ENCODE results near the gene MPO.

The MPO gene

DNA sequence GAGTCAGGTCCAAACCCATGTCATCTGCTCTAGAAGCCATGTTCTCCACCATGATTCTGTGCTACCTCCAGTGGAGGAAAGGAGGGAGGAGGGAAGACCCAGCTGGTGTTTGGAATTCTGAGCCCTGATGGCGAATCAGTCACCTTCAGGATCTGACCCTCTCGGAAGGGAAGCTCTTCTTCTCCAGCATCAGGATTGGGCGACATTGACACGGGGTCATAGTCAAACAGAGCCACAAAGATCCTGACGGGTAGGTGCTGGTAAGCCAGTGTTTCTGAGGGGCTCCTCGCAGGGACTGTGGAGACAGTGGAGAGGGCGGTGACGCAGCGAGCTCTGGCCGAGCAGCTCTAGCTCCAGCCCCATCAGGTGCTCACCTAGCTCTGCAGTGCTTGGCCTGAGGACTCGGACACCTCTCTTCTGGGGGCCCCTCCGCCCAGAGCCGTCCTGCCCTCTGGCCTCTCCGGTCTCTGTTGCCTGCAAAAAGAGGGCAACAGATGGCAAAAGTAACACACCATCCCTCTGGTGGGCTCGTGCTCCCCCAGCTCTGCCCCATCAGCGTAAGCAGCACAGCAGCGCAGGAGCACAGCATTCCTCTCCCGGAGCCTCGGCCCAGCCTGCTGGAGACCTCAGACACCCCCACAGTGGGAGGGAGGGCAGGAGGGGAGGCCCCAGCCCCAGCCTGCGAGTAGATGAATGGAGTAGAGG, 26.9 kb upstream of the MPO start:
- in situ Hi-C loops (cut with HindIII; ENCODE audit: low sequenced_read_pairs) = no loop called here

DNA sequence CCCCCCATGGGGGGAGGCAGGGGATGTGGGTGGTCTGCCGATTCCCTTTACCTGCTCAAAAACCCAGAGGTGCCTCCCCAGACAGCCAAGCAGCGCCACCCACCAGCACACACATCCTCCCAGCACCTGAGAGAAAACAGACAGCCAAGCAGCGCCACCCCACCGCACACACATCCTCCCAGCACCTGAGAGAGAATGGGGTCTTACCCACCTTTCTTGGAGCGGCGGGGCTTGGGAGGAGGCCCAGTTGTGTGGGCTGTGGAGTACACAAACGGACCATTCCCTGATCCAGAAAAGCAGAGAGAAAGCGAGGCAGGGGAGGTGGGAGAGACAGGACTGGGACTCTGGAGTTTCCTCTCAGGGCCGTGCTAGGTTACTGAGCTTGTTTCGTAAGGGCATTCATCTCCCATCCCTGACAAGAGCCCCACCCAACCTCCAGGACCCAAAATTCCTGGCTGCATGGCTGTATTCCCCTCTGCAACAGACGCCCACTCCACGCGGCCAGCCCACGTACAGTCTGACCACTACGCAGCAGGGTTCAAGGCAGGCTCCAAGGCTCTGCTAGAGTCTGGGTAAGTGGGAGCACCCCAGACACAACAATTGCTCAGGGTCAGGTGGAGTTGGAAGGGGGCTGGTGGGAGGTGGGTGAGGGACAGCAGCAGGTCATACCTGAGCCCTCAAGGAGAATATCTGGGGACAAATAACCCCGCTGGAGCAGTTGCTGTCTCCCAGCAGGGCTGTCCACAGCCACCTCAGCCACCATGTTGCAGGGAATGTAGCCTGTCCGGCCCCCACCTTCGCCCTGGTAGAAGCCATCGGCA, 25.6 kb upstream of the MPO start:
- in situ Hi-C loops (cut with HindIII; ENCODE audit: low sequenced_read_pairs) = no loop called here

DNA sequence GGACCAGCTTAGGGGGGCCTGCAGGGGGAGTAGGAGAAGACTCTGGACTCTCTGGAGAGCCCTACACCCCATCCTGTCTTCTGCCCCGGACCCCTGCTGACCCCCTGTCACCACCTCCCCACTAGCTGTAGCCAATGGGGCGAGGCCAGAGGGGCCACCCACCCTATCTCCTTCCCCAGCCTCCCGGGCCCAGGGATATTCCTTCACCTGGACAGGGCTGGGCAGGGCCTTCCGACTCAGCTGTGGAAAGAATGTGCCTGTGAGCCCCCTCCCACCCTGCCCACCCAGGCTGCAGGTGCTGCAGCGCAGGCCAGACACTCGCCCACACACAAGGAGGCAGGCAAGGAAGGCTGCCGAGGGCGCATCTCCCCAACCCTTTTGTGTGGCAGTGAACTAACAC, 24.9 kb upstream of the MPO start:
- in situ Hi-C loops (cut with HindIII; ENCODE audit: low sequenced_read_pairs) = no loop called here

DNA sequence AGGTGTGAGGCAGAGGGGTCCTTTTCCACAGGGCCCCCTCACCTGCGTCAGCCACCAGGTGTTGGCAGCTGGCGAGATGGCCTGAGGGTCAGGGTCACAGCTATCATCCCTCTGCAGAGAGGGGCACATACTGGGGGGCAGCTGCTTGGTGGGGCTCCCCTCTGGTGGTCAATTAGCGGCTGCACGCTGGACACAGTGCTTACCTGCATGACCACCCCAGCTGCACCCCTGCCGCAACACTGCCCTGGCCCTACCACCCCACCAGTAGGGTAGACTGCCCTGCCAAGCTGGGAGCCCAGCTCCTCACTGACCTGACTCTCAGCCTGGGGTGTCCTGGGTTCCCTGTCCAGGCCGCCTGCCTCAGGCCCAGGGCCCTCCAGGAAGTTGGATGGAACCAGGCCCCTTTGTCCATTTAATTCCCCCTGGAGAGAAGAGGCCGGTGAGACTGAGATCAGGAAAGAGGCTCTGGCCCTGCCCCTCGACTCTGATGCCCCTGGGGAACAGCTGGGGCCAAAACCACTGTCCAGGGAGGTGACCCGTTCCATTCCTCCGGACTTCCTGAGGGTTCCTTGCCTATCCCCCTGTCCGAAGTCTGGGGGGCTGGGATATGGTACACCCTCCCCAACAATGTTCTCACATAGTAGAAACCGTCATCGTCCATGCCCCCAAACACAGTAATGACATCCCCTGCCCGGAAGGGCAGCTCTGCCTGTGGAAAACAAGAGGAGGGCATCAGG, 24.2 kb upstream of the MPO start:
- in situ Hi-C loops (cut with HindIII; ENCODE audit: low sequenced_read_pairs) = no loop called here

DNA sequence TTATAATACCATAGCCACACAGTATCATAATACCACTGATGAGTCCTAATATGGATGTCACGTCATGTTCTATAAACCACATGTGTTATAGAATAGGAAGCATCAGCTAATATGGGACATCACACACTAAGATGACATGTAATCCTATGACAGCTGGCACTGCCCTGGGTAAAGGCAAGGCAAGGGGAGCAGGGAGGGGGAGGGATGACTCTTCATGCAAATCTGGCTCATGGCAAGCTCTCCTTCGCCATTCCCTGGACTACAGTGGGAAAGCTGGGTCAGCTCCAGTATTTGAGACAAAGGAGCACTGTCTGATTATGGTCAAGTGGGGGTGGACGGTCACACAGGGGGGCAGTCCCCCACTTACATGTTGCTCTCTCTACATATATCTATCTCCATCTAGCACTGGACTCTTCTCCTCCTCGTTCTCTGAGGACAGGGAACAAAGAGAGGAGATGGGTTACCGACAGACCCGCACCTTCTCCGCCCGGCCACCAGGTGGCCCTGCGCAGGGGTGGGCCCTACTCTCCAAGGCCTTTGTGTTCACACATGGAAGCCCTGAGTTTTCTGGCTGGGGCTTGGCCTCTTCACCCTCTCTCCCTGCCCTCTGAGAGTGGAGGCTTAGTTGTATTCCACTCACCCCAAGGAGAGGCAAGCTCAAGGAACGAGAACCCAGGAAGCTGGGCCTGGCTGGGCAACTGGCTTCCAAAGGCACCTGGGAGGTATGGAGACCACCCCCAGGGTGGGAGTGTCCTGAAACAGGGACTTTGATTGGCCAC, 23.4 kb upstream of the MPO start:
- in situ Hi-C loops (cut with HindIII; ENCODE audit: low sequenced_read_pairs) = no loop called here

DNA sequence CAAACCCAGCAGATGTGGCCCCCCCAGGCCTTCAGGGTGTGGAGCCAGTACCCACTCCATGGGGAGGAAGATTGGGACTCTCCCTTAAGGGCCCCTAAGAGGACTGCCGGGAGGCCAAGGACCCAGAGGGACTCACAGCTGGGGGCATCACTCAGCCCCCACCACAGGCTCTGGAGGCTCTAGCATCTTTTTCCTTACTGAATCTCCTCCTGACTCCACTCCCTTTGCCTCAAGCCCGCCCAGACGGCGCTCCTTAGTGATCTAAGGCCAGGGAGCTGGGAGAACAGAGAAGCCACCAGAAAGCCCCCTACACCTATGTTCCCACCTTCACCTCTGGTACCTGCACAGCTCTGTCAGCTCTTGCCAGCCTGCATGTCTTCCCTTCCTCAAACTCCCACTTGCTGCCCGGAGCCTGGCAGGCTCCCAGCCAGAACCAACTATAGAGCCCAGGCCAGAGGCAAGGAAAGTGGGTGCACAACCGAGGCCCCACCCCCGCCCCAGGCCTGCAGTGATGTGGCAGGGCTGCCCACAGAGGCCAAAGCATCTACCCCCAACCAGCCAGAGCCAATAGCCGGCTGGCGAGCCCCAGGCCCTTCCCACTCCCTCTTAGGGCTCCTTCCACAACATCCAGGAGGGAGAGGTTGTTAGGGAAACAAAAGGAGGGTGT, 22.3 kb upstream of the MPO start:
- in situ Hi-C loops (cut with HindIII; ENCODE audit: low sequenced_read_pairs) = no loop called here

DNA sequence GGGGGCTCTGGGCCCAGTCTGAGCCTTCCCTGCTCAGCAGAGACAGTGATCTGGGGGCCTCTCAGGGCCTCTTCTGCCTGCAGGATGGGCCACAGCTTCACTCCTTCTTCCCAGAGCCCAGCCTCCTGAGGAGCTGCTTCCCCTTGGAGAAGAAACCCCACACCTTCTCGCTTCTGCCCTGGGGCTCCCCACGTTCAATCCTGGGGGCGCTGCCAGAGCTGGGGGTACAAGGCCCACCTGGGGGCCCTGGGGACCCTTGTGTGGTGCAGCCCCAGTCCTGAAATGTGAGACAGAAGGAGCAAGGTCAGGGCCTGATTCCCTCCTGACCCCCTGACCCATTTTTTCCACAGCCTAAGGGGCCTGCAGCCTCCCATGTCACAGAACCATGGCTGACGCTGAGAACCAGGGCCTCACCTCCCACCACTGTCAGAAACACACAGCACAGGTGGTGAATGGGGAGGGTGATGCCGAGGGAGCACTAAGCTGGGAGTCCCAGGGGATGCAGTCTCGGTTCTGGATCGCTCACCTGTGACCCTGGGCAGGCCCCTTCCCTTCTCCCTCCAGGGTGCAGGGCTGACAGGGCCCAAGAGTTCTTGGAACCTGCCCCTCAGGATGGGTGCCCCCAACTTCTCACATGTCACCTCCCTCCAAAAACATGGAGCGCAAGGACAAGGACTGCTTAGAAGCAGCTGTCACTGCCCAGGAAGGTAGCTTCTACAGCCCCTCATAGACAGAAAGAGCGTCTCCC, 21.6 kb upstream of the MPO start:
- in situ Hi-C loops (cut with HindIII; ENCODE audit: low sequenced_read_pairs) = no loop called here

DNA sequence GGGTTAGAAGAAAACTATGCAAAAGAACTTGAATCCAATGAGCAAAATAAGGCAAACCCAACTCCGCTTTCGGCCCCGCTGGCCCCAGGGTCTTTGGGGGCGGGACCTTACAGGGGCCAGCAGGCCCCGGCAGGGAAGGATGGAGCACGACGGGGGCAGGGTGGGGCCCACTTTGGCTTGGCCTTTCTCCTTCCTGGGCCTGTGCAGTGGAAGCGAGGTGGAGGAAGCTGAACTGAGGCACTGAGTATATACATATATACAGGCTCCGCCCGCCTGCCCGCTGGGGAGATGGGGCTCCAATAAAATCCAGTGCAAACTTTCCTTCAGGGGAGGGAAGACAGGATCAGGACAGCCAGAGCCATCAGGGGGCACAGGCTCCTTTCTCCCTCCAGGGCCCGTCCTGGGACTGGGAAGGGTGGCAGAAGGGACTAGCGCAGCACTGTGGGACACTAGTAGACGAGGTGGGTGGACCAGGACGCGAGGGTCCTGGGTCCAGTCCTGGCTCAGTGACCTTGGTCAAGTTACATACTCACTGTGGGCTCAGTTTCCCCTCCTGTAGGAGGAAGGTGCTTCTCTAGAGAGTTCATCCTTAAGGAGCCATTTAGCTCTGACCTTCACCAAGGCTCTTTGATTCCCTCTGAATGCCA, 20.9 kb upstream of the MPO start:
- in situ Hi-C loops (cut with HindIII; ENCODE audit: low sequenced_read_pairs) = no loop called here

DNA sequence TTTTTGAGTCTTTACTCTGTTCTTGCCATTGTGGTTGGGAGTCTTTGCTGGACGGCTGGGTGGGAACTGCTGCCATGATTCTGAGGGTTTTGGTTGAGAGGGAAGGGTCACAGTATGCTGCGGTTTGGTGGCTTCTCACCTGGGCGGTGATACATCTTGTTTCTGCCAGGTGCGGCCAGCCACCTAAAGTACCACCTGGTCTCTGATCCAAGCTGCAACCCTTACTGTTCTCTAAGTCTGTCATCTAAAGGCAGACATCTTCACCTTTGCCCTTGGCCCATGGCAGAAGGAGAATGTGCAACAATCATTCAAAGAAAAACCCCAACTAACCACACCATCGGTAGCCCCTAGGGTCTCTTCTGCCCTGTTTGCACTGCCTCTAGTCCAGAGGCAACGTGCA, 19.6 kb upstream of the MPO start:
- in situ Hi-C loops (cut with HindIII; ENCODE audit: low sequenced_read_pairs) = no loop called here

DNA sequence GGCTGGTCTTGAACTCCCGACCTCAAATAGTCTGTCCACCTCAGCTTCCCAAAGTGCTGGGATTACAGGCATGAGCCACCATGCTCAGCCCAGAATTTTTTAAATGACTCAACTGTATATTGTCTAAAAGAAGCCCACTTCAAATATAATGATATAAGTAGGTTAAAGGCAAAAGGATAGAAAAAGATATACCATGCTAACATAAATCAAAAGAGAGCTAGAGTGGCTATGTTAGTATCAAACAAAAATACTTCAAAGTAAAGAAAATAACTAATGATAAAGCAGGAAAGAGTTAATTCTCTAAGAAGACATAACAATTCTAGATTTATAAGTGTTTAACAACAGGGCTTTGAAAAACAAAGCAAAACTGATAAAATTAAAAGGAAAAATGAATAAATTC, 13.3 kb upstream of the MPO start:
- in situ Hi-C loops (cut with HindIII; ENCODE audit: low sequenced_read_pairs) = no loop called here

DNA sequence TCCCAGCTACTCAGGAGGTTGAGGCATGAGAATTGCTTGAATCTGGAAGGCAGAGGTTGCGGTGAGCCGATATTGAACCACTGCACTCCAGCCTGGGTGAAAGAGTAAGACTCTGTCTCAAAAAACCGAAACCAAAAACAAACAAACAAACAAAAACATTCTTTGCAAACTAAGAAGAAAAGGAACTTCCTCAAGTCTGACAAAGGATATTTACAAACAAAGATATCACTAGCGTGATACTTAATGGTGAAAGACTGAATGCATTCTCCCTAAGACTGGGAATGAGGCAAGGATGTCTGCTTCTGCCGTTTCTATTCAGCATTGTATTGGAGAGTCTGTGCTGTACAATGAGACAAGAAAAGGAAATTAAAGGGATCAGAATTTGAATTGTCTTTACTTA, 10.5 kb upstream of the MPO start:
- in situ Hi-C loops (cut with HindIII; ENCODE audit: low sequenced_read_pairs) = no loop called here

DNA sequence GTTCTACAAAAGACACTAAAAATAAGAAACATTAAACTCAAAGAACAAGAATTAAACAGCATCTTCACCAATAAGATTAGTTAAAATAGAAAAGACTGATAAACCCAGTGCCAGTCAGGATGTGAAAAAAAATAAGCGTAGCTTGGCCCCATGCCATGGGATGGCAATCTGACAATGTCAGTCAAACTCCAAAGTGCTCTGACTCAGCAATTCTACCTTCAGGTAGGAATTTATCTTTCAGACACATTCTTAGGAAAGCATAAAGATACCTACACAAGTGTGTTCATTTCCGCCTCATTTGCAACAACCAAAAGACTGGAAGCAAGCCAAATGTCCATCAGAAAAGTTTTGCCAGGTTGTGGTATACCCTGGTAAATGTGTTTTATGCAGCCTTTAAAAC, 9.1 kb upstream of the MPO start:
- in situ Hi-C loops (cut with HindIII; ENCODE audit: low sequenced_read_pairs) = no loop called here

DNA sequence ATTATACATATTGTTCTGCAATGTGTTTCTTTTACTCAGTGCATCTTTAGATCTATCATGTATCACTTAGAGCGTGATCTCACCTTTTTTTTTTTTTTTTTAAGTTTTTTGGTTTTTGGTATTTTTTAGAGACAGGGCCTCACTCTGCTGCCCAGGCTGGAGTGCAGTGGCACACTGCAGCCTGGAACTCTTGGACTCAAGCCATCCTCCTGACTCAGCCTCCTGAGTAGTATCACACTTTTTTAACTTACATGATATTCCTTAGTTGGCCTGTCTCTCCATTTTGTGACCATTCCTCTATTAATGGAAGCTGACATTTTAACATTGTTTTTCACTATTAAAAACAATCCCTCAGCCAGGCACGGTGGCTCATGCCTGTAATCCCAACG, 4.7 kb upstream of the MPO start:
- in situ Hi-C loops (cut with HindIII; ENCODE audit: low sequenced_read_pairs) = no loop called here

DNA sequence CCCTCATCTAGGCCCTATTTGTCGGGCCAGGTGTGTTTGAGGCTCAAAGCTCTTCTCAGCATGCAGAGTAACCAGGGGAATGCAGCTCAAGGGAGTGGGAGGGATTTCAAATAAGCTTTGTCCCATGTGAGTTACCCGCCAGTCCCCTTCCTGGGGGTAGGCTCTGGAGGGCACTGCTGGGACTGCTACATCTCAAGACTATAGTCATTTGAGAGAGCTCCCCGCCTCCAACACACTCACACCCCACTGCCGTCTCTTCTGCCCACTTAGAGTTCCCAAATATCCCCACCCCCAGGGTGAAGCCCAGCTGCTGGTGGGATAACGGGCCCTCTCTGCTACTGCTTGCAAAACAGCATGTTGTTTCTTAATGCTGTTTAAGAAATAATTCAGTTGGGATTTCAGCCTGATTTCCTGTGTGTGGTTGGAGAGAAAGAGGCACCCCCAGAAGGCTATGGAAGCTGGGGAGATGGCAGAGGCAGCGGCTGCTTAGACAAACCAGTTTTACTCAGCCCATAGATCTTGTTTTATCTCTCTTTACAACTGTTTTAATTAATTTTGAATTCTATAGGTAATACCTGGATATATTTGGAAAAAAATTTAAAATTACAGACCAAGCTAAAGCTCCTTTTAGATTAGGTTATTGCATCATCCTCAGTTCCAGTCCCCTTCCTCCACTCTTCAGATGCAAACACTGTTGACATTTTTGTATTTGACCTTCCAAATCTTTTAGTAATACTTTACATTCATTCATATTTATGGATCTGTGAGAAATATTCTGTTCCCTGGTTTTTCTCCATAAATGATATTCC, 4.1 kb upstream of the MPO start:
- in situ Hi-C loops (cut with HindIII; ENCODE audit: low sequenced_read_pairs) = no loop called here

DNA sequence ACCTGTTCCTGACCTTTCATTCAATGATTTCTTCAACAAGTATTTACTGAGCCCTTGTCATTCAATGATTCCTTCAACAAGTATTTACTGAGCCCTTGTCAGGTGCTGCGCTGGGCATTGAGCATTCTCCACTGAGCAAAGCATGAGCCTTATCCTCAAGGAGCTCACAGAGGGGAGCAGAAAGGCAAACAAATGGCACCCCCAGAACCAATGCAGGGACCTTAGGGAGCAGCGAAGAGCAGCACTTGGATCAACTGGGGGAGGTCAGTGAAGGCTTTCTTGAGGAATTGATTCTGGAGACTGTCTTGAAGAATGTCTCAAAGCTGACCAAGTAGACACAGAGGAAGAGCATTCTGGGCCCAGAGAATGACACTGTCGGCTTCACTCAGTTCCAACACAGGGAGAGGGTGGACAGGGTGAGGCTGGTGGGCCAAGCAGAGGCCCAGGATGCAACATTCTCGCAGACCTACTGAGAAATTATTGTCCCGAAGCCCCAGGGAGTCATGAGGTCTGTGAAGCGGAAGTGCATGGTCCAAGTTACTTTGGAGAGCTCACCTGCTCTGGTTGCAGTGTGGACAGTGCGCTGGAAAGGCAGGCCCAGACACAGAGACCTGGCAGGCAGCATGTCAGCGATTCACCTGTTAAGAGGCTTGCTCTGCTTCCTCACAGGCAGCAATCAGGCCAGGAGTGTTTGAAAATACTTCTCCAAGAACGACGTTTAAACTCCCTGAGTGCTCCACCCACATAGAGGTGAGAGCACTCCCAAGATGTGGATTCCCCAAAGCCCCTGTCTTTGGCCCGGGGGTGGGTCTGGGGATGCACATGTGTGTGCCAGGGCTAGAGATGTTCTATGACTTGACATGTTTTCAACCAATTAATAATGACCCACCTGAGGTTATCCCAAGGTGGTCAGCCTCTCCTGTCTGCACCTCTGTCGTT, 3.2 kb upstream of the MPO start:
- in situ Hi-C loops (cut with HindIII; ENCODE audit: low sequenced_read_pairs) = no loop called here

DNA sequence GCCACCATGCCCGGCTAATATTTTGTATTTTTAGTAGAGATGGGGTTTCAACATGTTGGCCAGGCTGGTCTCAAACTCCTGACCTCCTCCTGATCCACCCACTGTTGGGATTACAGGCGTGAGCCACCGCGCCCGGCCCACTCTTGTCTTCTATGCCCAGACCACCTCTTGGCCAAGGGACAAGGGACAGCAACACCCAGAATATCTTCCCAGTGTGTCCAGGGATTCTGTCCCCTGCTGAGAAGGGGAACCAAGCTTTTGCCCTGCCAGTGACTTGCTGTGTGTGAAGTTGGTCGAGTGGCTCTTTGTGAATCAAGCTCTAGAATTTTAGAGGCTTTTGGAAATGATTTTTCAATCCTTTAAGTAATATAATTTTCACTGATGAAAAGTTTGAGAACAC, 1.7 kb upstream of the MPO start:
- in situ Hi-C loops (cut with HindIII; ENCODE audit: low sequenced_read_pairs) = no loop called here

DNA sequence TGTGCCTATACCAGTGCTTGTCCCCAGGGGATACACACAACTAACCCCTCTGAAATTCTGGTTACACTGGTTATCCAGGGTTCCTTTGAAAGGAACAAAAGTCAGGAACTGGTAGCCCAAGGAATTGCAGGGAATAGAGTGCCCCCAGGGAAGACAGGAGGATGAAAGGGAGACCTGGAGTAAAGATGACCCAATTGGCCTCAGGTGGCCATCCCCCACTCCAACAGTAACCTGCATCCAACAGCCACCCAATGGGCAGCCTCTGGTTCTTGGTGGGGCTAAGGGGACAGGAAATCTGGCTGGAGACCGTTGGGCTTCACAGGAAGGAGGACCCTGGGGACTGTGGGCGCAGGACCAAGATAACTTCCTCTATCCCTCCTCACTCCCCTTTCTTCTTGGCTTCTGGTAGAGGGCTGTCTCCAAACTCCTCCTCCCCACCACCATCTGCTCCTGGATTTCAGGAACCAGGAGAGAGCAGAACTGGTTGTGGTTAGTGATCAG, 826 bp upstream of the MPO start:
- in situ Hi-C loops (cut with HindIII; ENCODE audit: low sequenced_read_pairs) = no loop called here

All from DLD1 (cell line).